Fibroblast of pulmonary artery (primary cell): ENCODE data around the gene FAM171A1.

ENCODE experiments used
- DNase-seq: peaks from one replicate; pipeline ENCODE4 v3.0.0-alpha.2; 2010; ENCODE audit warnings: low read depth
- H3K4me3 ChIP-seq: replicated peaks from 2 replicates; pipeline ENCODE4 v1.5.1; 2011; ENCODE audit warnings: low read depth, mild to moderate bottlenecking, control low read depth, low read length, moderate library complexity
- CTCF ChIP-seq: IDR thresholded peaks from 2 replicates; pipeline ENCODE4 v1.5.1; 2011; ENCODE audit warnings: mild to moderate bottlenecking, control low read depth, low read length, inconsistent platforms; ENCODE audit errors: missing control alignments

Gene FAM171A1

DNA sequence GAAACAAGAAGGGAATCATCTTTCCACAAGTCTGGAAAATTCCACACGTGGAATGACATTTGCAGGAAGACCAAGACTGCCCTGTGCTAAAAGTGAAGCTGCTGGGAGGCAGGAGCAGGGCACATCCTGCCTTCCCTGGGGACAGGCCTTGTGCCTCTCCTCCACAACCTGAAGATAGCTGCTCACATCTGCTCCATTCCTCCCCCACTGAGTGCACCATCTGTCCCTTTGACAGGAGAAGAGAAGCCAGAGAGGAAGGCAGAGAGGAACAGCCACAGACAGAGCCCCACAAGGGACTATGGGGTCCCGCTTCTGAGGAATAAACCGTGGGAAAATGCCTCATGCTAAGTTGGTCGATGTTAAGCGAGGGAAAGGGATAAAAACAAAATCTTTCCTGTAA lies 15.9 kb upstream of the FAM171A1 start:
- no peak for TF ChIP-seq CTCF
- DNase-seq = no peak
- H3K4me3 ChIP-seq = no peak overlapping the region

DNA sequence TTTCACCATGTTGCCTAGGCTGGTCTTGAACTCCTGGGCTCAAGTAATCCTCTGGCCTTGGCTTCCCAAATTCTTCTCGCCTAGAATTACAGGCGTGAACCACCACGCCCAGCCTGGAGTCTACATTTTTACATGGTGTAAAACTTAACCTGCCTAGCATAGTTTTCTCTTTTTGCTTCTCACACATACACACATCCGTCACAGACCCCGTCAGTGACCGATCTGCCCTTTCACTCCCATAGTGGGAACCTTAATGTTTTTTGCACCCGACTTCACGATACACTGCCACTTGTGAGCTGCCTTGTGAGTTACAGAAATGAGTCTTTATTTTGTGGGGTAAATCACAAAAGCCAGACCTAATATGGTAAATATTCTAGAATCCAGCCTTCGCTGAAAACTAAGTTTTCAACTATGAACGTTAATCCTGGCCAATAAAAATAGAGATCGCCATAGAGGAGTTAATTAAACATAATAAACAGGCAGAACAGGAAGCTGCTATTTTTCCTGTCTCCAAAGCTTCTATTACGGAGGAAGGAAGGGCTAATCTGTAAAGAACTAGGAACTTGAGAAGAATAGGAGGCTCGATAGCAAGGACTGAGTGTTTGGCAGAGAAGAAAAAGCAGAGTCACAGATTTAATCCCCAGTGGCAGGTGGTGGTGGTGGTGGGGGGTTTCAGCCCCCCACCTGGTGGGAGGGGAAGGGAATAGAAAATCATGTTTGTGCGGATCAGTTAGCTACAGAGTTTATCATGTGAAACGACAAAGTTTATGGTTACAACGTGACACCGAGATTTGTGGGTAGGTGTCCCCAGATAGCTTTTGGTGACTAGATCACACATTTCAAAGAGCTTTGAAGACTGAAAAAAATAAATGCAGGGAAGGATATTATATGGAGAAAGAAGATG lies 14.7 kb upstream of the FAM171A1 start:
- no peak for DNase-seq
- H3K4me3 ChIP-seq = no peak overlapping the region
- no peak for TF ChIP-seq CTCF

DNA sequence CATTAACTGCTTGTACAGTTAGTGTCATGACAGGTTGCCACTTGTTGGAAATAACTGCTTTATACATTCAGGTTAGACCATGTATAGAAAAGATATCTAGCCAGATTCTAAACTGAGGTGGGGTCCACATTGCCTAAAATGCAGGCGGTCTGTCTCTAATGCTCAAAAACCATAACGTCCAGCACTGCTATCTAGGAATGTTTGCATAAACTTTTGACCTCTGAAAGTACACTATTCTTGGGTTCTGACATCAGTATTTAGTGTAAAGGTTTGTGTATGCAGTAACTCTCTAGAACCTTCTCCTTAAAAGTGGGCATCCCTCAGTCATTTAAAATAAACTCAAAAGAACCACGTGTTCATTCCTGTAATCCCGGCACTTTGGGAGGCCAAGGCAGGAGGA lies 10.3 kb upstream of the FAM171A1 start:
- TF ChIP-seq CTCF = no peak
- no peak for DNase-seq

DNA sequence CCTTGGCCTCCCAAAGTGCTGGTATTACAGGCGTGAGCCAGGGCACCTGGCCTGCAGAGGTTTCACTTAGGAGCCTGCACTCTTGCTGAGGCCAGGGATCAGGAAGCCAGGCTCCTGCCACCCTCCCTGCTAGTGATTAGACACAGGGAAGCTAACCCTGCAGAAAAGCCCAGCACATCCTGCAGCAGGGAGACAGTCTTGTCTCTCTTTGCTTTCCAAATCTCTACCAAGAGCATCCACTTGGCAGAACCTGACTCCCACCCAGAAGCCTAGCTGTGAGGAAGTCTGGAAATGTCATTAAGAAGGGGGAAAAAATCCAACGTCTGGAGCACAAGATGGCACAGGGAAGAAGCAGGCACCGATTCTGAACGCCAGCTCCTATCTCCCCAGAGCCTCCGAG lies 8.0 kb upstream of the FAM171A1 start:
- no peak for TF ChIP-seq CTCF
- H3K4me3 ChIP-seq = no peak overlapping the region
- no peak for DNase-seq

More for the DNA sequence above, 10.3 kb upstream of the FAM171A1 start:
- H3K4me3 ChIP-seq = no peak overlapping the region

GRCh38 chr10:15378569-15378968 lies 7.5 kb upstream of the FAM171A1 start:
- H3K4me3 ChIP-seq = no peak overlapping the region
- no peak for TF ChIP-seq CTCF
- DNase-seq = no peak

DNA sequence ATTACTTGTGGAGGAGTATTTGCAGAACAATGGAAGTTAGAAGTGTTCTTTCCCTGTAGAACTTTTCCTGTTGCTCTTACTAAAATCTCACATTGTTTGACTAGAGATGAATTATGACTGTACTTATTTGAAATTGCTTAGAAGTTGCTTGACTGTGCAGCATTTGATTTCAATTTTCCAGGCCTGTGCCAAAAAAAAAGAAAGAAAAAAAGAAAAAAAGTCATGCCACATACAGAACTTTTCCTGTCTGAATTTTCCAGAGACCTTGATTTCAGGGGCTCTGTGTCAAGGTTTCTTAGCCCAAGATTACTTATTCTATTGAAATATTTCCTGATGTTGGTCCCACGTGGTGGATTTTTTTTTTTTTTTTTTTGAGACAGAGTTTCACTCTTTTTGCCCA lies 3.5 kb upstream of the FAM171A1 start:
- TF ChIP-seq CTCF = no peak
- peak; percentile 16 for DNase-seq
- no peak overlapping the region for H3K4me3 ChIP-seq

- H3K4me3 ChIP-seq = no peak overlapping the region
- DNase-seq = no peak
- no peak for TF ChIP-seq CTCF
Observed at GRCh38 chr10:15374156-15374555, 3.1 kb upstream of the FAM171A1 start.
